OCI-M2 (cell line): Measurements from ENCODE around the gene CDC42.
A peak's percentile ranks its signal among the peaks of the same experiment; 100 is the strongest.

Experiments used
- DNase-seq: peaks from one replicate; lab custom pipeline; 2025; ENCODE audit not compliant: unreplicated experiment; lab: John Stamatoyannopoulos, UW

CDC42 gene

DNA sequence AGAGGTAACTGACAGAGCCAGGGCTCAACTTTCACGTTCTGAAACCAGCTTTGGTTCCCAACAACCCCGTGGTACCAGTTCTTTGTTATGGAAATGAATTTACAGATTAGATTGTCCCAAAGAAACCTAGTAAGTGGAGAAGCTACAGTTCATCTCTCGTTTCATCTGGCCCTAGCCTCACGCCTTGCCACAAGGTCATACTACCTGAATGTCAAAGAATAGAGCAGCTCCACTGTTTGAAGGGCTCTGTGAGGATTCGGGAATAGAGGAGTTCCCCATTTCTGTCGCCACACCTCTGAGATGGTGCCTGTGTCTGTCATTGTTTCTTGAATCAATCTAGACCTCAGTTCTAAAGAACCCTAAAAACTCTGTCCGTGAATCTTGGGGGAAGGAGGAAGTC is 15.0 kb upstream of the CDC42 start:
- no peak for DNase-seq

DNA sequence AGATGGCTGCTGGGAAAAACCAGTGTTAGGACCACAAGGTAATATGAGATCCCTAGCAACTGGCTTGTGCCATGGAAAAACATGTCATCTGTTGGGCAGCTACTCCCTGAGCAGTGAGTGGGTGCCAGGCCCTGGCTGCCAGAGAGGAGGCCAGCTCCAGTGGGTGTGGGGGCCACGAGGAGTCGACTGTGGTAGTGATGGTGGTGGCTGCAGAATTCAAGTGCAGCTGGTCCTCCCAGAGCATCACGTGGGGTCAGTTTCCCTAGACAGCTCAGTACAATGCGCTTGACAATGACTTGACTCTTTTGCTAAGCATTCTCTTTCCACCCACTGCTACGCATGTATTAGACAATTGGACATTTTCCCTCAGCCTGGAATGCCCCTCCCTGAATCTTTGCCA is 14.5 kb upstream of the CDC42 start:
- no peak for DNase-seq

DNA sequence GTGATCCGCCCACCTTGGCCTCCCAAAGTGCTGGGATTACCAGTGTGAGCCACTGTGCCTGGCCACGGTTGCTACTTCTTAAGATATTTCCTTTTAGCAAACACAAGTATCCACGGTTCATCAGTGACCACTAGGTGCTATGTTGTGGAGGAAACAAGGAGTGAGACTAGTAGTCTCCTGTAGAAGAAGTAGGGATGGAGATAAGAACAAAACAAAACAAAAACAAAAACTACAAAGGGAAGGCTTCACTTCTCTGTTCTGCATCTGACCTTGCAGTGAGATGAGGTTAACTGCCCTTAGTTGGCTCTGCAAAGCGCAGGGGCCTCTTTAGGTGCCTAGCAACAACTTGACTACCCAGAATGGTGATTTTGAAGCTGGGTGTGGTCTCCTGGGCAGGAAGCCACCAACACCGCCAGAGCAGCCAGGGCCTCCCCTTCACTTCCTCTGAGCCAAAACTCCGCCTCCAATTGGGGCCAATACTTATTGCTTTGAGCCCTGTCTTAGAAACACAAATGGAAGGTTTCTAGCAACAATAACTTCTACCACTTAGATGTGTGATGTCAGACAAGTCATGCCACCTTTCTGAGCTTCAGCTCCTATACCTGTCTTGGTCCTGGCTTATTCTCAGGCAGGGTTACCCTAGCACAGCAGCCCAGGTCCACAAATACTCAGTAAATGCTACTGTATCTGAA is 12.8 kb upstream of the CDC42 start:
- peak; percentile 31 for DNase-seq

DNA sequence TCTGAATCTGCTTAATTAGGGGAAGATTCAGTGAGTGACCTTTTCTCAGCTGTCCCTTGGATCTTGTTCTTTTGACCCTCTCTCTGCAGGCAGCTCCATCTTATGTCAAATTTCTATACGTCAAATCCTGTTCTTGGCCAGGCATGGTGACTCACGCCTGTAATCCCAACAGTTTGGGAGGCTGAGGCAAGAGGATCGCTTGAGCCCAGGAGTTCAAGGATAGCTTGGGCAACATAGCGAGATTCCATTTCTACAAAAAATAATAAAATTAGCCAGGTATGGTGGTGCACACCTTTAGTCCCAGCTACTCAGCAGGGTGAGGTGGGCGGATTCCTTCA is 12.3 kb upstream of the CDC42 start:
- no peak for DNase-seq

DNA sequence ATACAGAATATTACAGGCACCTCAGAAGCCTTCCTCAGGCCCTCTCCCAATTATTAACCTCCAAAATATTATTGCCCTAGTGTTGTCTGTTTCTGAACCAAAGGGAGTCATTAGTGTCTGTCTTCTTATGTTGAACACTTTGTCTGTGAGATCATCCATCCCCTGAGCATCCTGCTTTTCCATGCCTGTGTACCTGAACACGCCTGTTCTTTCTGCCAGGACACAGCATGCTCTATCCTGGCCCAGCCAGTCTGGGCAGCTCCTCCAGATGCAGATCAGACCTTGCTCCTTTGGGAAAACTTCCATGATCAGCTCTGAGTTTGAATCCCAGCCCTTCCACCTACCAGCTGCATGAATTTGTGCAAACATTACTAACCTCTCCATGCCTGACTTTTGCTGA is 11.0 kb upstream of the CDC42 start:
- DNase-seq, result no peak

DNA sequence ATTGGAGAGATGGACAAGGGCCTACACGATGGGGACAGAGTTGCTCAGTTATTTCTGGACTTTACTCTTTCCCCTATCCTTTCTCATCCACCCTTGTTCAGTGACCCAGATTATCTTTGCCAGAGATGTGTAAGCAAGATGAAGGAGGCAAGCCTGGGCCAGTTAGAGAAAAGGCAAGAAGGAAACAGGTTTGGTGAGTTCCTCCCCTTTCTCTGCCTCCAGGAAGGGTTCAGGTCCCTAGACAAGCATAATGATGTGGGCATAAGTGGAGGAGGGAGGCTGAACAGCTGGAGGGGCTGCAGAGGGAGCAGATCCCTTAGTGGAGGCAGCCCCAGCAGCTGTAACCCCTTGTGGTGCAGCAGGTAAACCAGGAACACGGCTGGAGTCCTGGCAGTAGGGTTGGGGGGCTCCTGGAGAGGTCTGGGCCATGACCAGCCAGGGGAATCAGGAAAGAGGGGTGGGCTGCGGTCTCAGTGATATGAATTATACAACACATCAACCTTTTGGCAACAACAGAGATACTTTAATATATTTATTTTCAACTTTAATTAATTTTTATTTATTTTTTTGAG is 9.2 kb upstream of the CDC42 start:
- no peak for DNase-seq

DNA sequence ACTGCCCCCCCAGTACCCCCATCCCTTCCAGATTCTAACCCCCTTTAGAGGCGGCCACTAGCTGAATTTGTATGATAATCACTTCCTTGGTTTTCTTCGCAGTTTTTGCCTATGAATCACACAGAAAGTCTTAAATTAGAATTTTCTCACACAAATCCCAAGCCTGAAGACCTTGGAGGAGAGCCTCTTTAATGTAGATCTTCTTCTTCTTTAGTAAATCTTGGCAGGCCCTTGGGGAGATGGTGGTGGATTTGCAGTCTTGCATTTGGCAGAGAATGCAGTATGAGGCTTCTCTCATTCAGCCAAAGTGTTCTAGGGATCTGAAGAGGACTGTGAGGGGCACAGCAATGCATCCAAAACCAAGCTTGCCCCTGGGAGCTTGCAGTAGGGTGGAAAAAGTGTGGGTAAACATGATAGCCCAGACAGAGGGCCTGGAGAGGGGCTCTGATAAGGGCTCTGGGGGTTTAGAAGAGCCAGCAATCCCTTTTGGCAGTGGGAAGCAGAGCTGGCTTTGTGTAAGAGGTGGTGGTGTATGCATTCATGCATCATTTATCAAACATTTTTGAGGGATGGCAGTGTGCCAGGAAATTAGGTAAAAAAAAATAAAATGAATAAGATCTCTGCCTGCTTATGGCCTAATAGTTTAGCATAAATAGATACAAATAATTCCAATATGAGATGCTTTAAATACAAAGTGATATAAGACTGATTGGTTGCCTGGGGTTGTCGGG is 7.7 kb upstream of the CDC42 start:
- no peak for DNase-seq

DNA sequence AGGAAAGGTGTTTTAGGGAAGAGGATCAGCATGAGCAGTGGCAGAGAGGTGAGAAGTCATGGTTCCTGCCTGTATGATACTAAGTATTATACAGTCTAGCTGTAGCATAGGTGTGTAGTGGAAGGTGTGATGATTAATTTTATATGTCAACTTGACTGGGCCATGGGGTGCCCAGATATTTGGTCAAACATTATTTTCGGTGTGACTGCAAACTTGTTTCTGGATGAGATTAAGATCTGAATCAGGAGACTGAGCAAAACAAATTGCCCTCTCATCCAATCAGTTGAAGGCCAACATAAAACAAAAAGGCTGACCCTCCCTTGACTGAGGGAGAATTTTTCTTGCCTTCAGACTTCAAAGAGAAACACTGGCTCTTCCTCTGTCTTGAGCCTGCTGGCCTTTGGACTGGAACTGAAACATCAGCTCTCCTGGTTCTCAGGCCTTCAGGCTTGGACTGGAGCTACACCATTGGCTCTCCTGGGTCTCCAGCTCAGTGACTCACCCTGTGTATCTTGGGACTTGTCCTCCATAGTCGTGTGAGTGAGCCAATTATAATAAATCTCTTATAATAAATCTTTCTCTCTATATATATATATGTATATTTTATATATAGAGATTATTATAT is 6.8 kb upstream of the CDC42 start:
- no peak for DNase-seq

DNA sequence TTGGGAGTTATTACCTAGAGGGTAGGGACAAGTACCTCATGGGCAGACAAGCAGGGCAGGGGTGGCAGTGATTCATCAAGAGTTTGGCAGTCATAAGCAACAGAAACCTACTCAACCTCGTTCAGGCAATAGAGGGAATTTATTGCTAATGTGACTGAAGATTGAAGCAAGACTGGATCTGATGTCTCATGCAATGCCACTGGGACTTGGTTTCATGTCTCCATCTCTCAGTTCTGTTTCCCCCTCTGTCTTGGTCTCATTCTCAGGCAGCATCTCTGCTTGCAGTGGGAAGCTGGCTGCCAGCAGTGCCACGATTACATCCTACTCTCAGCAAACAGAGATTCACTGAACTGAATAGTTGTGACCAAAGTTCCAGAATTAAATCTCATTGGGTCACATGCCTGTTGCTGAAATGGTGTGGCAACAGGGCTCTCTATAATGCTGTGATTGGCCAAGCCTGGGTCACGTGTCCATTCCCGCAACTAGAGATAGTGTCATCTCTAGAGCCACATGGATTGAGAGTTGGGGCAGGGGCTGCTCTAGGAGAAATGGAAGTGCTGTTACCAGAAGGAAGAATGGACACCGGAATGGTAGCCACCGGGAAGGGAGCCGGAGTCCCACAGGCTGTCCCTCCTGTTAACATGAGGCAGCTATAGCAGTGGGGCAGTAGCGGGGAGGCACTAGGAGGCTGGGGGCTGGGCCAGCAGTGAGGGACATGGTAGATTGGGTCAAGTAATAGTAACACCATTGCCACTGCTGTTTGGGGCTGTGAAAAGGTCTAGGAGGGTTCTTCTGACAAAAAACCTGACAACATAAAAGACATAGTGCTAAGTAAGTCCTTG is 3.9 kb upstream of the CDC42 start:
- DNase-seq, result no peak

DNA sequence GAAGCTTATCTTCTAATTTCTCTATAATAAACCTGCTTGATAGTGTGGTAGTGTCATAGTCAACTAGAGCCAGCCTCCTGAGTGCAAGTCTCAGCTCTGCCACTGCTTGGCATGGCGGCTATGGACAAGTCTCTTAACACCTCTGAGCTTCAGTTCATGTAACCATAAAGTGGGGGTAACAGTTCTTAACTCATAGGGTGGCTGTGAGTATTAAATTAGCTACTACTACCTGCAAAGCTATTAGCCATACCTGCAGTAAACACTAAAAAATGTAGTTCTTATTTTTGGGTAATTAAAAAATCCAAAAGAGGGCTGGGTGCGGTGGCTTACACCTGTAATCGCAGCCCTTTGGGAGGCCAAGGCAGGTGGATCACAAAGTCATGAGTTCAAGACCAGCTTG is 2.2 kb upstream of the CDC42 start:
- DNase-seq, result no peak

DNA sequence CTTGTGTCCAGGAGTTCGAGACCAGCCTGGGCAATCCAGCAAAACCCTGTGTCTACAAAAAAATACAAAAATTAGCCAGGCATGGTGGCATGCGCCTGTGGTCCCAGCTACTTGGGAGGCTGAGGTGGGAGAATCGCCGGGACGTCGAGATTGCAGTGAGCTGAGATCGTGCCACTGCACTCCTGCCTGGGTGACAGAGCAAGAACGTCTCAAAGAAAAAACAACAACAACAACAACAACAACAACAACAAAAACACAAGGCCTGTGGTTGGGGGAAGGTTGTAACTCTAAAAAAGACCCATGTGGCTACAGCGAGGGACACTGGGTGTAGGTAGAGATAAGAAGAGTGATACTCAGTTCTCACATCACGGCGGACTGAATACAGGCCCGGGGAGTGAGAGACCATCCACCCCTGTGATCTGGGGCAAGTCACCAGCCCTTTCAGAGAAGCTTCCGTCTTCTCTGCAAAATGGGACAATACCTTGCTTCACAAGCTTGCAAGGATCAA is 848 bp upstream of the CDC42 start:
- DNase-seq, result no peak

DNA sequence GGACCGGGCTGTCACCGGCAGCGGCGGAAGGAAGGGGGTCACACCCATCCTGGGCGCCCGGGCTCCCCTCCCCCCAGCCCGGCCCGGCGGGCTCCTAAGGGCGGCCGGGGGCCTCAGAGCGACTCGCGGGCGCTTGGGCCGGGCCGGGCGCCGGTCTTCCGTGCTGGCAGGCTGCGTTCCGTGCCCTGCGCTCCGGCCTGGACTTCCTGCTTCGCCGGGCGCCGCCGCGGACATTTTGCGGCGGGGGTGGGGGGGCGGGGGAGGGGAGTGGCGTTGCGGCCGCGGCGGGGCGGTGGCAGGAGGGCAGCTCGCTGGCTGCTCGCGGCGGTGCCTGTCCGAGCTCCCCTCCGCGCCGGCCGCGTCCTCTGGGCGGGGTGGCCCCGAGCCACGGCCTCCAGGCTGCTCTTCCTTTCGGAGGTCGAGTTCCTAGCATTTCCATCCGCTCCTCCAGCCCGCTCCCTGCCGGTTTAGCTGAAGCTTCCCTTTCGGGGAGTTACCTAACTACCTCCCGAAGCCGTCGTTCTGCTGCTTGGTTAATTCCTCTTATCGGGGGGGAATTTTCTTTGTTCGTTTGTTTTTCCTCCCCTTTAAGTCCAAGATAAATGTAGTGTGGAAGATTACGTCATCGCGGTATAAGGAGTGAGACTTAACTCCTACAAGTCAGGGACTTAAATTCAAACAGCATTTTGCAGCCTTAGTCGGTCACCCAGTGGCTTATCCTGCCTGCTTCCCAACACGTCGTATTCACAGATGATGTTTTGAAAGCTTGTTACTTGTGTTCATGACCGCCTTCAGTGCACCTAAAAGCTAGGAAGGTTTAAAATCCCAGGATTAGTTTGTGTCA is 730 bp downstream of the CDC42 start:
- no peak for DNase-seq

DNA sequence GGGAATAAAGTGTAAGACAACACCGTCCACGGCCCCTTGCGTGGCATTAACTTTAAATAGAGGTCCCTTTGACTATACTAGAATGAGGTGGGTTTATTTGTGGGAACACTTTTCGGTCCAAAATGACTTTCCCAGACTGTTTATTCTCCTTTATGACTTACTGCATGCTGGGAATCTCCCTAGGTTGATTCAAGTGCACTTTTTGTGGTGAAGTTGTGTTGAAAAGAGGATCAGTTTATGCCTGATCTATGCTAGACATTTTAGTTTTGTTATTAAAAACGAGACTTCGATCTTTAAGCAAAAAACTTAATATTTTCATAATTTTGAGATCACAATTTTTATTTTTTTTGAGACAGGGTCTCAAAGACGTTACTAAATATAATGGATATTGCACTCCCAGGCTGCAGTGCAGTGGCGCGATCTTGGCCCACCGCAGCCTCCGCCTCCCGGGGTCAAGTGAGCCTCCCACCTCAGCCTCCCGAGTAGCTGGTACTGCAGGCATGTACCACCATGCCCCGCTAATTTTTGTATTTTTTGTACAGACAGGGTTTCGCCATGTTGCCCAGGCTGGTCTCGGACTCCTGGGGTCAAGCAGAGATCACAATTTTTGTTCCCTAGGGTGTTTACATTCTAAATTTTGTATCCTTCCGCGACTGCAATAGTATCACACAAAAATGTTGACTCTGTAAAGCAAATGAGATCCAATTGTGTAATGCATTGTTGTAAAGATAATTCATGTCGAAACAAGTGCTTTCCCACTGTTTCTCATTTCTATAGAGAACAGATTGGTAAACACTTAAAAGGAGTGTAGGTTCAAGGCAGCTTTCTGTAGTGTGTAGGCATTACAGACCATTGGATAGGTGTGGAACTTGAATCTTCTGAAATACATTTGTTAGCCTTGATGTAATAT is 1.6 kb downstream of the CDC42 start:
- no peak for DNase-seq

DNA sequence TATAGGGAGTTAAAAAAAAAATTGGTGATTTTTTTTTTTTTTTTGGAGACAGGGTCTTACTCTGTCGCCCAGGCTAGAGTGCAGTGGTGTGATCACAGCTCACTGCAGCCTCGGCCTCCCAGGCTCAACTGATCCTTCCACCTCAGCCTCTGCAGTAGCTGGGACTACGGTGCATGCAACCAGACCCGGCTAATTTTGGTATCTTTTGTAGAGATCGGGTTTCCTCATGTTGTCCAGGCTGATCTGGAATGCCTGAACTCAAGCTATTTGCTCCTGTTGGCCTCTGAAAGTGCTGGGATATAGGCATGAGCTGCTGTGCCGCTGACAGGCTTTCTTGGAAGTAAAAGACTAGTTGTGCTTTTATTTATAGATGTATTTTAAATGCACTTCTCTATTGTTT is 3.0 kb downstream of the CDC42 start:
- no peak for DNase-seq

DNA sequence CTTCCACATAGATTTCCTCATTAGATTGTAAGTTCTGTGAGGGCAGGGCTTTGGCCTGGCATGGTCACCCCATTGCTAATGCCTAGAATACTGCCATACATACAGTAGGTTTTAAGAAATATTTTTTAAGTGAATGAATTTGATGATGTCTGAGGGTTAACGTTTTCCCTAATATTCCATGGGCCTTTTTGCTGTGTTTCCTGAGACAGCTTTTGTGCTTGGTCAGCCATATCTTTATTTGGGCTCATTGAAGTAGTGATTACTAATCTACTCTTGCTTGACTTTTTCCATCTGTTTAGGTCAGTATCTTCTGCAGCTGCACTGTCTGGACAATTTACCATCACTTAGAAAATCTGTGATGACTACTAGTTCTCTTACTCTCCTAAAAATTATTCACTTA is 3.5 kb downstream of the CDC42 start:
- DNase-seq, result no peak

DNA sequence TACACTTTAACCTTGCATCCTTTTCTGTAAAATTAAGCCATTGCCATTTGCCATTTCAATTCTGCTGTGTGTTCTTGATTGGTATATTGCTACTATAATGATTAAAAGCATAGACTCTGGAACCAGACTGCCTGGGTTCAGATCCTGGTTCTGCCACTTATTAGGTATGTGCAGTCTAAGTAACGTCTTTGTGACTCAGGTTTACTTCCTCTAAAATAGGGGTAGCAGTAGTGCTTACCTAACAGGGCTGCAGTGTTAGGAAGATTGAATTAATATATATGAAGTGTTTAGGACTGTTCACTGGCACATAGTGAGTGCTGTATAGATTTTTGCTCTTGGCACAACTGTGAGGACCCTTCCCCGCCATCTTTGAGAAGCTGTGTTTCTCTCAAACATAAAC is 4.4 kb downstream of the CDC42 start:
- DNase-seq, result no peak

DNA sequence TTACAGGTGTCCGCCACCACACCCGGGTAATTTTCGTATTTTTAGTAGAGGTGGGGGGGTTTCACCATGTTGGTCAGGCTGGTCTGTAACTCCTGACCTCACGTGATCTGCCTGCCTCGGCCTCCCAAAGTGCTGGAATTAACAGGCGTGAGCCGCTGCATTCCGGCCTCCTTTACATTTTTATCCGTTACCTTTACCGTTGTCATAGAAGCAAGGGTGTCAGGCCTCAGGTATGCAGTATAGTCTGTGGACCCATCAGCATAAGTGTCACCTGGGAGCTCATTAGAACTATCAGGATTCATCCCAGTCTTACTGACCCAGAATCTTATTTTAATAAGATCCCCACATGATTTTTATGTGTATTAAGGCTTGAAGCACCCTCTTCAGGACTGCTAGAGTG is 5.4 kb downstream of the CDC42 start:
- DNase-seq, result no peak

DNA sequence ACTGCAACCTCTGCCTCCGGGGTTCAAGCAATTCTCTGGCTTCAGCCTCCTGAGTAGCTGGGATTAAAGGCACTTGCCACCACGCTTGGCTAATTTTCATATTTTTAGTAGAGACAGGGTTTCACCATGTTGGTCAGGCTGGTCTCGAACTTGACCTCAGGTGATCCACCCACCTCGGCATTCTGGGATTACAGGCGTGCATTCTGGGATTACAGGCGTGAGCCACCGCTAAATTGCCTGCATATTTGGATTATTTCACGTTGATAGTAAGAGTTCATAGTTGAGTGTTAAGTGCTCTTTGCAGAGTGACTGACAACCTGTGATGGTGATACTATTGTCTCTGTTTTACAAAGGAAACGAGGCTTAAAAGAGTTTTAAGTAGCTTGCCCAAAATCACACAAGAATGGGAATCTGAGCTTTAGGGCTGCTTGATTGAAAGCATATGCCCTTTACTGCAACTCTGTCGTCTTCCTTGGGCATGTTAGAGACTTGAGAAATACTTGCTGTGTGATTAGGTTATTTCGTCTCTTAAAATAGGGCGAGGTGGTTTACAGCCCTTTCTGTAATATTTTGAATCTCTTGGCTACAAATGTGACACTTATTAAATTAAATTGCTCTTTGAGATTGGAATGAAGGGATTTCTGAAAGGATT is 12.4 kb downstream of the CDC42 start:
- no peak for DNase-seq

DNA sequence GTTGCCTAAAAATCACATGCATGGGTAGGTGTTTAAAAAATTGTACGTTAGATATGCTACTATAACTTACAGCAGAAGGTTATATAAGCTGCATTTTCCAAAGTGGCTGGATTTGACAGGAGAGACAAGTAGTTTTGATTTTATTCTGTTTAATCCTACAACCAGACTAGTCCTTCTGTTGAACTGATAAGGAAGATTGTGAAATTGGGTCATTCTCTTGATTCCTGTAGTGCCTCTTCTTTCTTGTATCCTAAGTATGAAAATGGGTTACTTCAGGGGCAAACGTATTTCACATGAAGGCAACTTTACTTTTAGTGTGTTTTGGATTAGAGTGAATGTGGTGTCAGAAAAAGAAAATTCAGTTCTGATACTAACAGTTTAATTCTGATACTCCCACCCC is 19.0 kb downstream of the CDC42 start:
- DNase-seq, result no peak
